ENCODE measurements around the gene SLC22A17. TPM values are rescaled to one million over a fixed set of nuclear protein-coding genes. Genes with fewer than 3 reads are reported as not detected.

The SLC22A17 gene
- total RNA-seq, 1 experiment from 2014 or later = 5.9 TPM

DNA sequence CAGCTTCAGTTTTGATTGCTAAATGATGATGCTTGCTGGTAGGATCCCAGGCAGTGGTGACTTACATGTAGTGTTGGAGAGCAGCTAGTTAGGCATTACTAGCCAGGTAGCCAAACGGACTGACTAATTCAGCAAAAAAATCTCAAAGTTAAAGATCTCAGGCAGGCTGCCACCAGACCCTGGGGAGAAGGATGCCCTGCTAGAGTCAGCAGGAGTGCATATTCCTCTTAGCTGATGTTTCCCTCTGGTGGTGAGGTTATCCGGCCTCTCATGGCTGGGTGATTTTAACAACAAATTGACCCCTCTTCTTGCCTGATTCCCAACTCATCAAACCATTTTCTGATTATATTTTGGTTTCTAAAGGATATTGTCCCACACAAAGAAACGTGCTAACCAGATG, 9.5 kb upstream of the SLC22A17 start:
- Histone ChIP-seq H4K20me1 (ENCODE audit: insufficient read depth) (no peaks in the 10 kb centered on the region), H3K27ac (ENCODE audit: low read depth, low read length) (no peak overlapping the region), H3K36me3 (ENCODE audit: control insufficient read depth in 1 of 2, insufficient read depth in 2 of 2, low read length in 2 of 2) (no peaks in the 10 kb centered on the region), H3K9me3 (ENCODE audit: control insufficient read depth in 1 of 2, insufficient read depth in 1 of 2, low read depth in 1 of 2, low read length in 2 of 2) (no peaks in the 10 kb centered on the region), H3K4me3 (replicated peaks in 1 of 2; ENCODE audit: low read depth in 1 of 2, low read length in 2 of 2) (no peak overlapping the region), H3K79me2 (ENCODE audit: insufficient read depth, low read length) (no peaks in the 10 kb centered on the region), H3K27me3 (ENCODE audit: insufficient read depth, low read length) (0 out of 2 replicates have a peak, but pooled peaks cover 3% of the 10 kb centered on the region), H3K9me2 (ENCODE audit: insufficient read depth) (no peaks in the 10 kb centered on the region), H3K9ac (ENCODE audit: low read length) (no peak overlapping the region), H3K4me2 (ENCODE audit: low read length) (no peak overlapping the region), H3K4me1 (ENCODE audit: control insufficient read depth in 1 of 2, insufficient read depth in 2 of 2, low read length in 2 of 2) (no peaks in the 10 kb centered on the region), H2AFZ (ENCODE audit: low read depth, low read length, poor library complexity, severe bottlenecking) (no peak overlapping the region)
- no peak for DNase-seq (ENCODE audit: low read depth, low spot score)
- TF ChIP-seq RAD21 (IDR thresholded peaks at IDR 0.05; ENCODE audit: low read depth) (peak; percentile 32; the same call in 1 of the 2 replicates), YY1 (IDR thresholded peaks at IDR 0.05; ENCODE audit: extremely low read depth, insufficient replicate concordance, low read depth, low read length) (no peak), SRF (IDR thresholded peaks at IDR 0.05; ENCODE audit: low read depth) (no peak), ZFX (IDR thresholded peaks at IDR 0.05) (no peak), EGR1 (IDR thresholded peaks at IDR 0.05; ENCODE audit: low read depth) (no peak), SP1 (IDR thresholded peaks at IDR 0.05; ENCODE audit: low read depth) (no peak), CBX3 (IDR thresholded peaks at IDR 0.05; ENCODE audit: low read depth) (no peak), EZH2phosphoT487 (IDR thresholded peaks at IDR 0.05; ENCODE audit: borderline replicate concordance) (no peak), EZH2 (IDR thresholded peaks at IDR 0.05) (no peak), ZNF274 (IDR thresholded peaks at IDR 0.05; ENCODE audit: low read depth, low read length) (no peak), SIN3A (IDR thresholded peaks at IDR 0.05; ENCODE audit: low read depth) (no peak), TCF7L2 (IDR thresholded peaks at IDR 0.05; ENCODE audit: borderline replicate concordance, extremely low read depth, insufficient read depth, insufficient read length) (no peak)
- TF ChIP-seq, protein P1, sequence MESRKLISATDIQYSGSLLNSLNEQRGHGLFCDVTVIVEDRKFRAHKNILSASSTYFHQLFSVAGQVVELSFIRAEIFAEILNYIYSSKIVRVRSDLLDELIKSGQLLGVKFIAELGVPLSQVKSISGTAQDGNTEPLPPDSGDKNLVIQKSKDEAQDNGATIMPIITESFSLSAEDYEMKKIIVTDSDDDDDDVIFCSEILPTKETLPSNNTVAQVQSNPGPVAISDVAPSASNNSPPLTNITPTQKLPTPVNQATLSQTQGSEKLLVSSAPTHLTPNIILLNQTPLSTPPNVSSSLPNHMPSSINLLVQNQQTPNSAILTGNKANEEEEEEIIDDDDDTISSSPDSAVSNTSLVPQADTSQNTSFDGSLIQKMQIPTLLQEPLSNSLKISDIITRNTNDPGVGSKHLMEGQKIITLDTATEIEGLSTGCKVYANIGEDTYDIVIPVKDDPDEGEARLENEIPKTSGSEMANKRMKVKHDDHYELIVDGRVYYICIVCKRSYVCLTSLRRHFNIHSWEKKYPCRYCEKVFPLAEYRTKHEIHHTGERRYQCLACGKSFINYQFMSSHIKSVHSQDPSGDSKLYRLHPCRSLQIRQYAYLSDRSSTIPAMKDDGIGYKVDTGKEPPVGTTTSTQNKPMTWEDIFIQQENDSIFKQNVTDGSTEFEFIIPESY (IDR thresholded peaks at IDR 0.05; ENCODE audit: extremely low read depth, insufficient replicate concordance, low read length) = no peak
- TF ChIP-seq, protein P2, sequence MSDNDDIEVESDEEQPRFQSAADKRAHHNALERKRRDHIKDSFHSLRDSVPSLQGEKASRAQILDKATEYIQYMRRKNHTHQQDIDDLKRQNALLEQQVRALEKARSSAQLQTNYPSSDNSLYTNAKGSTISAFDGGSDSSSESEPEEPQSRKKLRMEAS (IDR thresholded peaks at IDR 0.05) = no peak
- TF ChIP-seq, protein P3, sequence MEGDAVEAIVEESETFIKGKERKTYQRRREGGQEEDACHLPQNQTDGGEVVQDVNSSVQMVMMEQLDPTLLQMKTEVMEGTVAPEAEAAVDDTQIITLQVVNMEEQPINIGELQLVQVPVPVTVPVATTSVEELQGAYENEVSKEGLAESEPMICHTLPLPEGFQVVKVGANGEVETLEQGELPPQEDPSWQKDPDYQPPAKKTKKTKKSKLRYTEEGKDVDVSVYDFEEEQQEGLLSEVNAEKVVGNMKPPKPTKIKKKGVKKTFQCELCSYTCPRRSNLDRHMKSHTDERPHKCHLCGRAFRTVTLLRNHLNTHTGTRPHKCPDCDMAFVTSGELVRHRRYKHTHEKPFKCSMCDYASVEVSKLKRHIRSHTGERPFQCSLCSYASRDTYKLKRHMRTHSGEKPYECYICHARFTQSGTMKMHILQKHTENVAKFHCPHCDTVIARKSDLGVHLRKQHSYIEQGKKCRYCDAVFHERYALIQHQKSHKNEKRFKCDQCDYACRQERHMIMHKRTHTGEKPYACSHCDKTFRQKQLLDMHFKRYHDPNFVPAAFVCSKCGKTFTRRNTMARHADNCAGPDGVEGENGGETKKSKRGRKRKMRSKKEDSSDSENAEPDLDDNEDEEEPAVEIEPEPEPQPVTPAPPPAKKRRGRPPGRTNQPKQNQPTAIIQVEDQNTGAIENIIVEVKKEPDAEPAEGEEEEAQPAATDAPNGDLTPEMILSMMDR (IDR thresholded peaks at IDR 0.05 in 2 of 3, conservative IDR thresholded peaks at IDR 0.05 in 1 of 3; ENCODE audit: borderline replicate concordance in 1 of 3, insufficient read depth in 1 of 3, low read depth in 2 of 3, low read length in 2 of 3) = peak; percentile 10 to 18 (median 17); a peak in 3 of 6 replicates
- TF ChIP-seq, protein P4, sequence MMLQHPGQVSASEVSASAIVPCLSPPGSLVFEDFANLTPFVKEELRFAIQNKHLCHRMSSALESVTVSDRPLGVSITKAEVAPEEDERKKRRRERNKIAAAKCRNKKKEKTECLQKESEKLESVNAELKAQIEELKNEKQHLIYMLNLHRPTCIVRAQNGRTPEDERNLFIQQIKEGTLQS (IDR thresholded peaks at IDR 0.05) = no peak
- TF ChIP-seq, protein P5, sequence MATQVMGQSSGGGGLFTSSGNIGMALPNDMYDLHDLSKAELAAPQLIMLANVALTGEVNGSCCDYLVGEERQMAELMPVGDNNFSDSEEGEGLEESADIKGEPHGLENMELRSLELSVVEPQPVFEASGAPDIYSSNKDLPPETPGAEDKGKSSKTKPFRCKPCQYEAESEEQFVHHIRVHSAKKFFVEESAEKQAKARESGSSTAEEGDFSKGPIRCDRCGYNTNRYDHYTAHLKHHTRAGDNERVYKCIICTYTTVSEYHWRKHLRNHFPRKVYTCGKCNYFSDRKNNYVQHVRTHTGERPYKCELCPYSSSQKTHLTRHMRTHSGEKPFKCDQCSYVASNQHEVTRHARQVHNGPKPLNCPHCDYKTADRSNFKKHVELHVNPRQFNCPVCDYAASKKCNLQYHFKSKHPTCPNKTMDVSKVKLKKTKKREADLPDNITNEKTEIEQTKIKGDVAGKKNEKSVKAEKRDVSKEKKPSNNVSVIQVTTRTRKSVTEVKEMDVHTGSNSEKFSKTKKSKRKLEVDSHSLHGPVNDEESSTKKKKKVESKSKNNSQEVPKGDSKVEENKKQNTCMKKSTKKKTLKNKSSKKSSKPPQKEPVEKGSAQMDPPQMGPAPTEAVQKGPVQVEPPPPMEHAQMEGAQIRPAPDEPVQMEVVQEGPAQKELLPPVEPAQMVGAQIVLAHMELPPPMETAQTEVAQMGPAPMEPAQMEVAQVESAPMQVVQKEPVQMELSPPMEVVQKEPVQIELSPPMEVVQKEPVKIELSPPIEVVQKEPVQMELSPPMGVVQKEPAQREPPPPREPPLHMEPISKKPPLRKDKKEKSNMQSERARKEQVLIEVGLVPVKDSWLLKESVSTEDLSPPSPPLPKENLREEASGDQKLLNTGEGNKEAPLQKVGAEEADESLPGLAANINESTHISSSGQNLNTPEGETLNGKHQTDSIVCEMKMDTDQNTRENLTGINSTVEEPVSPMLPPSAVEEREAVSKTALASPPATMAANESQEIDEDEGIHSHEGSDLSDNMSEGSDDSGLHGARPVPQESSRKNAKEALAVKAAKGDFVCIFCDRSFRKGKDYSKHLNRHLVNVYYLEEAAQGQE (IDR thresholded peaks at IDR 0.05; ENCODE audit: low read depth) = no peak
- intact Hi-C loops (cut with micrococcal nuclease) = no loop called here
- RAD21 ChIA-PET (ENCODE audit: low non-redundant PET in 1 of 2, low total read pairs in 2 of 2, uncharacterized antibody in 2 of 2, unreplicated experiment in 2 of 2) = no interaction called here
- BruUV-seq (replicated peaks) = no TSS peak
- no peak for ATAC-seq
- CTCF ChIA-PET = interaction anchor here (1.1 to 2.8 kb wide), 3 partner anchors 35 to 242 kb away, joined by 3 to 14 read pairs (median 5); no protein-coding TSS in a partner anchor
- POLR2A ChIA-PET = no interaction called here
